GM21737 (cell line): ENCODE results near the gene DNAJC5.

Experiments used
- ATAC-seq: cut with Tn5 transposase; IDR thresholded peaks from one replicate; pipeline ENCODE4 v1.9.1; 2021; ENCODE audit warnings: mild to moderate bottlenecking, moderate library complexity; ENCODE audit not compliant: unreplicated experiment

Gene DNAJC5

GRCh38 chr20:63883201-63883593 is 11.7 kb upstream of the DNAJC5 start:
- ATAC-seq: no peak

- ATAC-seq: no peak
Measured at GRCh38 chr20:63884506-63885263, 10.2 kb upstream of the DNAJC5 start.

GRCh38 chr20:63885264-63886053 is 9.5 kb upstream of the DNAJC5 start:
- ATAC-seq: no peak

- no peak for ATAC-seq
Measured at GRCh38 chr20:63886054-63886419, 8.9 kb upstream of the DNAJC5 start.

- no peak for ATAC-seq
Measured at GRCh38 chr20:63886921-63887320, 8.0 kb upstream of the DNAJC5 start.

GRCh38 chr20:63889241-63890200 is 5.4 kb upstream of the DNAJC5 start:
- no peak for ATAC-seq

- ATAC-seq: no peak
Measured at GRCh38 chr20:63890201-63890576, 4.7 kb upstream of the DNAJC5 start.

GRCh38 chr20:63890616-63891015 is 4.3 kb upstream of the DNAJC5 start:
- no peak for ATAC-seq

- no peak for ATAC-seq
Measured at GRCh38 chr20:63891061-63892002, 3.6 kb upstream of the DNAJC5 start.

- no peak for ATAC-seq
Measured at GRCh38 chr20:63892402-63892801, 2.5 kb upstream of the DNAJC5 start.

- ATAC-seq: no peak
Measured at GRCh38 chr20:63893999-63894357, 948 bp upstream of the DNAJC5 start.

GRCh38 chr20:63895202-63895951 is 451 bp downstream of the DNAJC5 start:
- ATAC-seq: peak; percentile 13

- ATAC-seq: no peak
Measured at GRCh38 chr20:63895952-63896263, 982 bp downstream of the DNAJC5 start.

- ATAC-seq: no peak
Measured at GRCh38 chr20:63896264-63897105, 1.6 kb downstream of the DNAJC5 start.

GRCh38 chr20:63897978-63898561 is 3.1 kb downstream of the DNAJC5 start:
- ATAC-seq: no peak

- ATAC-seq: no peak
Measured at GRCh38 chr20:63898882-63899558, 4.1 kb downstream of the DNAJC5 start.

GRCh38 chr20:63900413-63900812 is 5.5 kb downstream of the DNAJC5 start:
- no peak for ATAC-seq
